NCI-H2029 treated with DMSO at 0.1 percent for 48 hours (cell line): ENCODE measurements around the gene CD53.
"Not testable (repeated sequence)": the region's sequence is repeated elsewhere in the genome, so short reads cannot be mapped to it uniquely, and the experiment has no call there.

Source experiments
- DNase-seq: peaks from one replicate; lab custom pipeline; 2025; lab: John Stamatoyannopoulos, UW

CD53 gene, protein sequence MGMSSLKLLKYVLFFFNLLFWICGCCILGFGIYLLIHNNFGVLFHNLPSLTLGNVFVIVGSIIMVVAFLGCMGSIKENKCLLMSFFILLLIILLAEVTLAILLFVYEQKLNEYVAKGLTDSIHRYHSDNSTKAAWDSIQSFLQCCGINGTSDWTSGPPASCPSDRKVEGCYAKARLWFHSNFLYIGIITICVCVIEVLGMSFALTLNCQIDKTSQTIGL

DNA sequence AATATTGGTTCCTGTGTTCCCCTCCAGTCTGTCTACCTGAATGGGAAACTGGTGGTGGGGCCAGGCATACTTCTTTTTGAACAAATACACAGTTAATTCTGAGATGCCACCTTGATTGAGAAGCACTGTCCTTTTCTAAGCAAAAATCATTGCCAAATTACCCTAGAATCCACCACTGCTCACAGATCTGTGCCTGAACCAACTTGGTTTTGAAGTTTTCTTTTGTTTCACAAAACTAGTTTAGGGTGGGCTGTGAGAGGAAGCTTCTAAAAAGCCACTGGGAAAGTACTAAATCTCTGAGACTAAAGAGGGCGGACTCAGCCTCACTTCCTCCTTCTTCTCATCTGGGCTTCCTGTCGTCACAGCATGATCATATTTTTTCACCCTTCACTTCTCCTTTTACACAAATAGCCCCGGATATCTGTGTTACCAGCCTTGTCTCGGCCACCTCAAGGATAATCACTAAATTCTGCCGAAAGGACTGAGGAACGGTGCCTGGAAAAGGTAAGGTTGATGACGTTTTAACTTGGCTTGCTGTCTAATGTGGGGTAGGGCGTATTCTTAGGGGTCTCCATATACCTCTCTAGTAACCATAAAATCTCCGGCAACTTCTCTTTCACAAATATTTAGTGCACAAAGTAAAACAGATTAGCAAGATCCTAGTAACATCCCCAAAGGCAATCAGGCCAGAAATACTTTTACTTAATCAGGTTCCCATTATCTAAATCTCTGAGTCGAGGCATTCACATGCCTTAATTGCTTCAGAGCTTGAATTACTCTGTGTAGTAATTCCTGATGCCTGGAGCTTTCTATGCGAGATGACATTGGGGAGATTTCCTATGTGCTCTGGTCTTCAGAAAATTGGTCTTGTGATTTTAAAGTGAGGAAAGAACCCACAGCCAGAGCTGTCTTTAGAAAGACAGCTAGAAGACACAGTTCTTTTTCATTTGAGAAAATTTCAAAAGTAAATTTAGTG is at the start of gene CD53:
Gene CD53 (plus strand): TSS at position 404 of the 976 bp plus-strand sequence. CDS start 18,261 bp downstream, outside the sequence.
- no peak for DNase-seq

DNA sequence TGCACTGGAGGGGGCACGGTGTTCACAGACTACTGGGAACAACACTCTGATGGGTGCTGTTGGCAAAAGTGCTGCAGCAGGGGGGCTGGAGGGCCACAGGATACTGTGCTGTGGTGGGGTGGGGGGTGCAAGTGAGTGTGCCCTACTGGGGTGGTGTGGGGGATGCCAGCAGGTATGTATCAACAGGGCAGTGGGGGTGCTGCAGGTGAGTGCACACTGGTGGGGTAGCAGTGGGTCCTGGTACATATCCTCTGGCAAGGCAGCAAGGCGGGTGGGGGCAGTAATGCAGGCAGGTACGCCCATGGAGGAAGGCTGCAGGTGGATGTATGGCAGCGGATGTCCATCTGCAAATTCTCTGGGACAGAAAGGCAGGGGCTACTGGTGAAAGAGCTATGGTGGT is 48.8 kb upstream of the CD53 start:
- no peak for DNase-seq

DNA sequence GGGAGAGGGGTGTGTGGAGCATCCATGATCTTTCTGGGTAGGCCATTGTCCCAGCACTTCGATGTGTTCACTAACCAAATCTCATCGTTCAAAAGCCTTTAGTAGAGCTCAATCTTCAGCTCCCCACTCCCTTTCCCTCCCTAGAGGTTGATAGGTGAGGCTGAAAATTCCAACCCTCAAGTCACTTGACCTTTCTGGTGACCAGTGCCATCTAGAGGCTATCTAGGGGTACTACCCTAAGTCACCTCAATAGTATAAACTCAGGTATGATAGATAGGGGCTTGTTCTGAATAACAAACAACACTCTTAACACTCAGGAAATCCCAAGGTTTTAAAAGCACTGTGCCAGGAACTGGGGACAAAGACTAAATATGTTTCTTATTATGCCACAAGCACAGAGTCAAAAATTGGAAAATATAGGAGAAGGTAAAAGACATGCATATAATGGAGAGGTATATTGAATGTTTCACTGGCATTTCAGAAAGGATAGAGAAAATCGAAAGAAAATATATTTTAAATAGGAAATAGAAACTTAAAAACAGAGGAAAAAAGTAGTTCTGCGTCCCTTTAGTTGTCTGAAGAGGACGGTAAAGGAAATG is 42.9 kb upstream of the CD53 start:
- DNase-seq, result peak; percentile 27

DNA sequence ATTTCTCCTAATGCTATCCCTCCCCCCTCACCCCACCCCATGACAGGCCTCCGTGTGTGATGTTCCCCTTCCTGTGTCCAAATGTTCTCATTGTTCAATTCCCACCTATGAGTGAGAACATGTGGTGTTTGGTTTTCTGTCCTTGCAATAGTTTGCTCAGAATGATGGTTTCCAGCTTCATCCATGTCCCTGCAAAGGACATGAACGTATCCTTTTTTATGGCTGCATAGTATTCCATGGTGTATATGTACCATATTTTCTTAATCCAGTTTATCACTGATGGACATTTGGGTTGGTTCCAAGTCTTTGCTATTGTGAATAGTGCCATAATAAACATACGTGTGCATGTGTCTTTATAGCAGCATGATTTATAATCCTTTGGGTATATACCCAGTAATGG is 39.2 kb upstream of the CD53 start:
- DNase-seq, result not testable (repeated sequence)

DNA sequence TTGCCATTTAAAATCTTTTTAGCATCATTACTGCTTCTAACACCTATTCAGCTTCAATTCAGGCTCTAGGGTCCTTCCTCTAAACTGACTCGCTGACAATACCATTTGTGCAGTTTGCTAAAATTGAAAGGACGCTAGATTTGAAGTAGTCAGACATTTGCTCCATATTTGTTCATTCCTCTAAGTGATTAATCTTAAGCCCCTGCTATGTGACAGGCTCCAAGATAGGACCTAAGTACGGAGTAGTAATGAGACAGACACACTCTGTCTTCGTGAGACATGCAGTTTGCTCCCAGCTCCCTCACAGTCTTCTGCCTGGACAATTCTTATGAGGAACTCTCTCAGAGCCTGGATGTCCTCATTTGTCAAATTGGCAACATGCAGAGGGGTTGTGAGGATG is 26.1 kb upstream of the CD53 start:
- no peak for DNase-seq

DNA sequence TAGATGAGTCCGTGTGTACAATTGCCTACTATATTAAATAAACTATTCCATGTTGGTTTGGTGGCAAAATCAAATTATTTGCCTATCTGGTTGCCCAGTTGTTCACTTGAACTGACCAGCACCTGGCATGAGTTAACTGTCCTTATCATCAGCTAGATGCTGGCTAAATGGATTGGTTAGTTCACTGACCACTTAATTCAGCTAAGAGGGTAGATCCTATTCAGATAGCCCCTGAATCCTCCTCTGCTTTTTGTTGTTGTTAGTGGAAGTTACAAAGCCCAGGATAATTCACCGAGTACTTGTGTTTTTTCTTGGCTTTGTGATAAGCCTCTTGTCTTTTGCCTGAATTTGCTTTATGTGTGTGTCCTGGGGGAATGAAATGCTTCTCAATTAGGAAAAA is 22.8 kb upstream of the CD53 start:
- DNase-seq, result no peak

DNA sequence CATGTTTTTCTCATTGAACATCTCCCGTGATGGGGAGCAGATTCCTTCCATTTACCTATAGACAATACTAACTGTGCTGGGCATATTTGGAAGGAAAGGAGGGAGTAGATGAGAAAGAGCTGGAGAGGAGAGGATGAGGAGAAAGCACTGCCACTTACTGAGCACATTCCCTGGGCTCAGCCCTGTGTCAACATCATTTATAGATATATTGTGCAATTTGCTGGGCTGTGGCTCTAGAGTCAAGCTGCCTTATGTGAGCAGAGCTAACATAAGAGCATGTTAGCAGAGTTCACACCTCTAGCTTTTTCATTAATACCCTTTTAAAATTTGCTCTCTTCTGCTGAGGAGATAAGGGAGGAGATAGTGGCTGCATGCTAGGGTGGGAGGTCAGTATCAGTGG is 22.3 kb upstream of the CD53 start:
- no peak for DNase-seq

DNA sequence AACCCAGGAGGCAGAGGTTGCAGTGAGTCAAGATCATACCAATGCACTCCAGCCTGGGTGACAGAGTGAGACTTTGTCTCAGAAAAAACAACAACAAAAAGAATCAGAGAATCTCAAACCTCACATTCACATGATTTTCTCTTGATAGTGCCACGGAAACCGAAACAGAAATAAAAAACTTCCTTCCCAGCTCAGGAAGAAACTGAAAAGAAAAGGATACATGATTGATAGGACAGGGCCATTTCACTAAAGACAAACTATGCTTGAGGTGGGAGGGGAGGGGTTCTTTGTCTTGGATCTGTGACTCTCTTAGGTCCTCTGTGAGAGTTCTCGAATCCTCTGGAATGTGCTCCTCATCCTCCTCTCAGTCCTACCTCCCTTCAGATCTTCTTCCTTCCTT is 19.8 kb upstream of the CD53 start:
- DNase-seq, result no peak

DNA sequence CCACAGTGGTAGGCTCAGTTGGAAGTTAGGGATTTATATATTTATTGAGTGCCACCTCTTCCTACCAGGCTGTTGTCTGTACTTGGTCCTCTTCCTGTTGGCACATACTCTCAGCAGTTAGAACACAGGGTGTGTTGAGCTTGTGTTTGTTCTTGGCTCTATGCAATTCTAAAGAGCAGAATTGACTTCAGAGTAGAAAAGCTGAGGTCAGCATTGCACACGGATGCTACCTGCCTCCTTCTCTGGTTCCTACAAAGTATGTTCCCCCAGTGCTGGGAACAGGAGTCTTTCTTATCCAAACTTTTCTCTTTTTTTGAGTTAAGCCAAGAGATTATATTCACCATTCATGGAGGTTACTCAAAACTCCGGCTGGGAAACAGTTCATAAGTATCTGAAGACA is 16.5 kb upstream of the CD53 start:
- DNase-seq, result no peak

DNA sequence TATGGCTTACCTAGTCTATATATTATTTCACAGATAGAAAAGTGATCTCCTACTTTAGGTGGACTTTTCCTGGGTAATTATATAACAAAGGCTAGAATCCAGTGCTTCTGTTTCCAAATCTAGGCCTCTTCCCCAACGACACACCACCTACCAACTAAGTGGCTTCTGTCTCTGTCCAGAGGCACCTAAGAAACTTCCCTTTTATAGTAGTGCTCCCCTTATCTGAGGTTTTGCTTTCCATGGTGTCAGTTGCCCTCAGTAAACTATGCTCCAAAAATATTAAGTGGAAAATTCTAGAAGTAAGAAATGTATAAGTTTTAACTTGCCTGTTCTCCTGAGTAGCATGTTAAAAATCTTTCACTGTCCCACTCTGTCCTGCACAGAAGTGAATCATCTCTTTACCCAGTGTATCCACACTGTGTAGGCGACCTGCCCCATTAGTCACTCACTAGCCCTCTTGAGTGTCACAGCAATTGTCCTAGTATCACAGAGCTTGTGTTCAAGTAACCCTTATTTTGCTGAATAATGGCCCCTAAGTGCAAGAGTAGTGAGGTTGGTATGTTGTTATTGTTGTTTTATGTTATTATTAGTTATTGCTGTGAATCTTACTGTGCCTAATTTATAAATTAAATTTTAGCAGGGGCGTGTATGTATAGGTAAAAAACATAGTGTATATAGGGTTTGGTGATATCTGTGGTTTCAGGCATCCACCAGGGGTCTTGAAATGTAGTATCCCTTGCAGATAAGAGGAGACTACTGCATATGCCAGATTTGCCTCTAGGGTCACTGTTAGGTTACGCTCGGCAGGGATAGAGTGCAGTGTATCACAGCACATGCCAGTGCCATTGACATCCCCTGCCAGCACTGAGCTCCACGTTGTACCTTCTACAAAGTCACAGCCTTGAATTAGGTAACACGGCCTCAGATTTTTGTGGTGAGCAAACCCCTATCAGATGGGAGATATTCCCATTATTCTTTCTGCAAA is 14.7 kb upstream of the CD53 start:
- DNase-seq, result no peak

DNA sequence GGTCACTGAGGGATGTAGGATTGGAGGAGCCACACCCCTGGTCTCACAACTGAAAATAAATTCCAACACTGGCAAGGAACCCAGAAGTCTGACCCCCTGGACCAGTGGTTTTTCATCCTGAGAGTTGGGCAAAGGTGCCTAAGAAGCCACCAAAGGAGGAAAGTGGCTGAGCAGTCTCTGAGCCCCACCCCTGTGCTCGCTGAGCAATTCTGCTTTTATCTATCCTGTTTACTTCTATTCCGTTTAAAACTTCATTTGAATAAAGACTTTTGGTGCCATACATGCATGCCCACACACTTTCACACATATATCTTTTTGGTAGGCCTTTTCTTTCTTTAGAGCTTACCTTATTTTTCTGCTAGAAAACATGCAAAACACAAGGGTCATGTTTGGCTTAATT is 13.9 kb upstream of the CD53 start:
- no peak for DNase-seq

DNA sequence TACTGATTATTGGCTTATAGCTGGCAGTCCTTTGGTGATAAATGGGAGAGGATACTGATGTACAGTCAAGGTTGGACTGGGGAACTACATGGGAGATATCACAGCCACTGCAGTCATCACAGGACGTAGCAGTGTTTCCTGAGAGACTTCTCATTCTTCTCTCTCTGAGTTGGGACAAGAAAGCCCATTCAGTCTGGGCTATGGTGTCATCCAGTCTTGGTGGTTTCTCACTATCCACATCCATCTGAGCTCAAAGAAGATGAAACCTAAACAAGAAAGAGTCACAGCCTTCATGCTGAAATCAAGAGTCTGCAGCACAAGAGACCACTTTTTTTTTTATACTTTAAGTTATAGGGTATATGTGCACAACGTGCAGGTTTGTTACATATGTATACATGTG is 12.8 kb upstream of the CD53 start:
- DNase-seq, result no peak

DNA sequence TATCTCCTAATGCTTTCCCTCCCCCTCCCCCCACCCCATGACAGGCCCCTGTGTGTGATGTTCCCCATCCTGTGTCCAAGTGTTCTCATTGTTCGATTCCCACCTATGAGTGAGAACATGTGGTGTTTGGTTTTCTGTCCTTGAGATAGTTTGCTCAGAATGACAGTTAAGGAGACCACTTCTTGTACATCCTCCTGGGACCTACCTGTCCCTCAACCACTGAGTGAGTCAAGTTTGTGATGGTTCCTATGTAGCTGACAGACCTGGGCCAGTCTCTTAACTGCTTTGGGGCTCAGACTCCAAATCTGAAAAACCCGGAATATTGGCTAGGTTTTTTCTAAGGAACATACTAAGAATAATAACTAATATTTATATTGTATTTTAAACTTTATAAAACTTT is 12.3 kb upstream of the CD53 start:
- DNase-seq, result not testable (repeated sequence)

DNA sequence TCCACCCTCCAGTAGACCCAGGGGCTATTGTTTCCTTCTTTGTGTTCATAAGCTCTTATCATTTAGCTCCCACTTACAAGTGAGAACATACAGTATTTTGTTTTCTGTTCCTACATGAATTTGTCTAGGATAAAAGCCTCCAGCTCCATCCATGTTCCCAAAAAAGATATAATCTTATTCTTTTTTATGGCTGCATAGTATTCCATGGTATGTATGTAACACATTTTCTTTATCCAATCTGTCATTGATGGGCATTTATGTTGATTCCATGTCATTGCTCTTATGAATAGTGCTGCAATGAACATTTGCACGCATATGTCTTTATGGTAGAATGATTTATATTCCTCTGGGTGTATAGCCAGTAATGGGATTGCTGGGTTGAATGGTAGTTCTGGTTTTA is 11.0 kb upstream of the CD53 start:
- DNase-seq, result not testable (repeated sequence)

DNA sequence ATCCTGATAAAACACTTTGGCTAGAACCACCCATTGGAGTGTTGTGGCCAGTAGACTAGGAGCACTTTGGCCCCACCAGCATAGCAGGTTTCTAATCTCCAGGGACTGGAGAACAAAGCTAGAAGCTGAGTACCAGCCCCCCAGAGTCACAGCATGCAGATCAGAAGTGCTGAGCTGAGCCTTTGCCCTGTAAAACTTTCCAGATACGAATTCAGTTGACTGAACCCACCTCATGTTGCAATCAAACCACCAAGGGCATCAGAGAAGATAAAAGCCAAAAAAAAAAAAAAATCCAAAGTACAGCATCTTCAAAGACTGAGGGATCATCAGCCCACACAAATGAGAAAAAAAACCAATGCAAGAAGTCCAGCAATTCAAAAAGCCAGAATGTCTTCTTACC is 8.7 kb upstream of the CD53 start:
- DNase-seq, result no peak

DNA sequence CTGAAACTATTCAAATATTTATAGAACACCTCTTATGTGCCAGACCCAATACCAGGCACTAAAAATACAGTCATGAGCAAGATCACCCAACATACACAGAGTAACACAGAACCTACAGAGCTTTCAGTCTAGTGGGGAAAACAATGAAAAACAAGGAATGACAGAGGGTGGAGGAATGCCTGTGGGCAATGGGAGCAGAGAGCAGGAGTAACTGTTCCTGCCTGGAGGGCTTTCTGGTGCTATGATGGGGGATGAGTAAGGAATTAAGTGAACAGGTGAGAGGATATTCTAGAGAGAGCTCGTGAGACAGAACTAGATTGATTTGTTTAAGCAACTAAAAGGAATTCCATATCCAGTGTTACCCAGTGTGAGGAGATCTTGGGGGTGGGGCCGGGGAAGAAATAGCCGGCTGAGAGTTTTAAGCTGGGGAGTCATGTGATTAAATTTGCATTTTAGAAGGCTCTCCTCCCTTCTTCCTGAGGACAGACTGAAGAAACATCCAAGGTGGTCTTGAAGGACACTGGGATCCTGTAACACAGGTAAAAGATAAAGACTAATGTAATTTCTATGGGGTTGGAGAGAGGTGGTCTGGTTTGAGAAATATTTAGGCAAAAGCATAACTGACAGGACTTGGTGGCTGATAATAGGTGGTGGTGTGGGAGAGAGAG is 2.1 kb upstream of the CD53 start:
- no peak for DNase-seq

DNA sequence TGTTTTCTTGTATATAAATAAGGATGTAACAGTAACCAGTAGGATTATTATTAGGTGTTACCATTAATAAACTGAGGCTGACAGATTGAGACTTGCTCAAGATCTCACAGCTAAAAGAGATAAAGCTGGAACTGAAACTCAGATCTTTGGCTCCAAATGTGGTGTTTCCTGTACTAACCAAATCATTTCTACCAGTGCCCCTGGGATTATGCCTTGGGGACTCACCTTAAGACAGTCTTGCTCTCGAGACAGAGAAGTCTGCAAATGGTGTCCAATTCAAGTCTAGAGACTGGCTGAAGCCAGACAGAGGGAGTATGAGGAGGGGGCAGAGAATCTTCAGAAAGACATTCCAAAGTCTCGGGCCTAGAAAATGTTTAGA is 593 bp upstream of the CD53 start:
- no peak for DNase-seq

DNA sequence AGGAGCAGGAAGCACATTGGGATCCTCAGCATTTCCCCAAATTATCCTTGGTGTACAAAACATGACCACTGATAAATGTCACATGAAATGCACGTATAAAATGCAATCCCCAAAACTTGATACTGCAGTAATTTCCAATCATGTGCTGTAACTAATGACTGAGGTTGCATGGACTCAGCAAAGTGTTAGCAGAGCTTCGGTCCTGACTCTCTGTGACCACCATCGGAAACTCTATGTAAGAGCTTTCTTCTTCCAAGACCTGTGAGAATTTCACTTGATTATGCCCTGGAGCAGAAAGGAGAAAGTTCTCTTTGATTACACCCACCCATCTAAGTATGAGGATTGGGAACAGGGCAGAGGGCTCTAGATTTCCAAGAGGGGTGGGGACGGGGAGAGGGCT is 908 bp downstream of the CD53 start:
- no peak for DNase-seq

DNA sequence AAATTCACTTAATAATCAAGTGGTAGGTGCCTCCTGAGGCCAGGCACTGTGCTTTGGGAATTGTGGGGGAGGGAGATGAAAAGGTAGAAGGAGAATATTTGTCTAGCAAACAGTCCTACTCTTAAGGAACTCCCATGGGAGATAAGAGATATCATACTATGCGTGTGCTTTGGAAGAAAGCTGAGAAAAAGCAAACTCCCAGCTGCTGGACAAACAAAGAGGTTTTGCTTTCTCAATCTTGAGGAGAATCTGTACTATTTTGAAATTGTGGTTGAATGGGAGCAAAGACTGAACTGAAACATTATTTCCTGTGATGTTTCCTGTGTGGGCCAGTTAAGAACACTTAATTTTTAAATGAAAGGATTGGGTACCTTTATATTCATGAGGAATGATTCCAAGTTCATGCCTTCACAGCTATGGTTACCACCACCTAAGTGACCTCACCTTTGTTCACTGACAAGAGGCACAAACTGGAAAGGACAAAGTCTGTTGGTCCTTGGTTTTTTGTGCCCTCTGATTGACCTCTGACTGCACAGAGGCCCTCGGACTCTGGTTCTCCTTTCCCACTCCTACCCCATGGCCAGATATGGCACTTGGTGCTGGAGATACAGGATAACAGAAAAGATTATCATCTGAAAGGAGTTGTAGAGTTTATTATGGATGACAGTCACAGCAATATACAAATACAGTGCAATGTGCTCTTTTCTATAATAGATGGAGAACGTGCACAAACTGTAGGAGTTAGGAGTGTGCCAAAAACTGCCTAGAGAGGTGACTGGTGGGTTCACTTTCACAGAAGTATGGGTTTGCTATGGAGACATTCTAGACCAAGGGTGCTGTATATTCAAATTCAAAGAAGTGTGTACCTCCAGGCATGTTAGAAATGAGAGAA is 1.6 kb downstream of the CD53 start:
- peak; percentile 32 for DNase-seq

DNA sequence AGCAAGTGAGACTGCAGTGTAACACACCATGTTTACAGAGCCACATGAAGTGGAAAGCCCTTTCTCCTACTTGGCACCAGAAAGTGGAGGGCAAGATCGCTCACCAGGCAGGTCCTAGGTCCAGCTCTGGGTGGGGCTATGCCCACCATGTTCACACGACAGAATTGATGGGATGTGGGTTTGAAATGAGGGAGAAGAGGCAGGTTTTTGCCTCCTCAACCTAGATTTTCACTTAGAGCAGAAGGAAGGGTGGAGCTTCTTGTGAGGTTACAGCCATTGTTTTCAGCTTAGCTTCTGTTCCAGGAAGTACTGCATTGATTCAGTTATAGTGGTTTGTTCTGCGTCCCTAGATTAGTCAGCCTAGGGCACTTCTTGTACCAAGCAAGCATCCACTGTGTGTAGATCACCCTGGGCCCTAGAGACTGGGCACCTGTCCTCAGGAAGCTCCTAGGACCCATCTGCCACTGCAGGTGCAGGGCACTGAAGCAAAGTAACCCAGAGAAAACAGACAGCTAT is 2.3 kb downstream of the CD53 start:
- peak; percentile 73 for DNase-seq
